B cell (primary cell): ENCODE results near the gene SMIM45.

ENCODE experiments used
- CTCF ChIP-seq: fragments of 200-600 bp; IDR thresholded peaks from one replicate; pipeline ENCODE4 v1.8.0; 2022; ENCODE audit warnings: antibody characterized with exemption, mild to moderate bottlenecking
- EZH2 ChIP-seq: IDR thresholded peaks from 2 replicates; pipeline ENCODE4 v1.6.1; 2012; ENCODE audit warnings: borderline replicate concordance, low read depth, mild to moderate bottlenecking, moderate library complexity, low read length; ENCODE audit not compliant: insufficient read depth, poor library complexity, severe bottlenecking

- no peak for TF ChIP-seq CTCF
- TF ChIP-seq EZH2 = no peak
These were observed 17.2 kb downstream of the SMIM45 start, which contains the start of gene SEPTIN3 for GRCh38 chr22:41969110-41969646.
